Inflammatory macrophage treated with lipopolysaccharide for 4 hours (primary cell): ENCODE results near the gene PRR14.

Experiments used
- DNase-seq: peaks from one replicate; pipeline ENCODE4 v3.0.0-alpha.2; 2020

Gene PRR14

GRCh38 chr16:30660424-30661261, 9.9 kb downstream of the PRR14 start:
- DNase-seq: peak; percentile 85

DNA sequence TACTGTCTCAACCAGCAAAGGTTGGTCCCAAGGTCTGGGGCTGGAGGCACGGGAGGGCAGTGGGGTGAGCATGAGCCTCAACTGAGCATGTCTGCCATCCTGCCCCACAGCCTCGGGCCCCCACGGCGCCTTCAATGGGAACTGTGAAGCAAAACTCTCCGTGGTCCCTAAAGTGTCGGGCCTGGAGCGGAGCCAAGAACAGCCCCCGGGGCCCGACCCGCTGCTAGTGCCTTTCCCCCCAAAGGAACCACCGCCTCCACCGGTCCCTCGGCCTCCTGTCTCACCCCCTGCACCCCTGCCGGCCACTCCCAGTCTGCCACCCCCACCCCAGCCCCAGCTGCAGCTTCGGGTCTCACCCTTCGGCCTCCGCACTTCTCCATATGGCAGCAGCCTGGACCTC, 11.7 kb downstream of the PRR14 start:
- no peak for DNase-seq

- no peak for DNase-seq
Measured at GRCh38 chr16:30663038-30663437, 12.3 kb downstream of the PRR14 start.

DNA sequence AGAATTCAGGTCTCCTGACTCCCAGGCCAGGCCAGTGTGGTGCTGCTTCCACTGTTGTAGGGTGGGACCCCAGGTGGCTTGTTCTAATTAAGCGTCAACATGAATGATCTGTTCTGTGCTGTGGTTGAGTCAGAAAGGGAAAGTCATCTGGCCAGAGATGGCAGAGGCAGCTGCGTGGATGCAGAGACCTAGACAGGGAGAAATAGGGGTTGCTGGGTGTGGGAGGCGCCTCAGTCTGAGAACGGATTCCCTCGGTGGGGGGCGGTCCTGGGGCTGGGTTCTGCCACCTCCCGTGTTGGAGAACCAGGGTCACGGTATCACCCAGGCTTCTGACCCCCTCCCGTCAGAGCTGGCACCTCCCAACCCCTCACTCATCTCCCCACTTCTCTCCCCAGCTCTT, 13.1 kb downstream of the PRR14 start:
- no peak for DNase-seq

- DNase-seq: no peak
Measured at GRCh38 chr16:30664616-30665109, 13.9 kb downstream of the PRR14 start.

GRCh38 chr16:30665155-30665829, 14.5 kb downstream of the PRR14 start:
- no peak for DNase-seq

DNA sequence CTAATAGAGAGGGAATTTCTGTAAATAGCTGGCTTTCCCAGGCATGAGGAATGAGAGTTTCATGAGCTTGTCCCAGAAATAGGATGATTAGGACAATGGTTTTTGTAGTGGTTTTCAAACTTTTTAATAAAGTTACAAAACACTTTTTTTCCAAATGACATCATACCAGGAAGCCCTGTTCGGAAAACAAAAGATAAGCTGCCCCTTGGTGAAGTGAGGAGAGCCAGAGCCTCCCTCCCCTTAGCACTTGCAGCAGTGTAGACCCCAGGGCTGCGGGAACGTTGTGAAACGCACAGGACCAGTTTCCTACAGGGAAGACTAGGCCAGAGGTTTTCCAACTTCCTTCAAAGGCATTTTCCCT, 15.1 kb downstream of the PRR14 start:
- no peak for DNase-seq

DNA sequence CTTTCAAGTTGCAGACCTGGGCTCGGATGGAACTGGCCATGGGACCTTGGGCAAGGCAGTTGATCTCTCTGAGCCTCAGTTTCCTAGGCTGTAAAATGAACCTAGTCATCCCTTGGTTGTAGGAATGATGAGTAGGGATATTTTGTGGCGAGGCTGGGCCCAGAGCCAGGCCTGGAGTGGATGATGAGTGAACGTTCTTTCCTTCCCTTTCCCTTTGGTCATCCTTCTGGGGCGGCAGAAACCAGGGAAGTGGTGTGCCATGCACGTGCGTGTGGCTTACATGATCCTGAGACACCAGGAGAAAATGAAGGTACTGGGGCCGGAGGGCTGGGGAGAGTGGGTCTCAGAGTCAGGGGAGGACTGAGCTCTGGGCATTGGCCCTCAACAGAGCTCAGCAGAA, 15.9 kb downstream of the PRR14 start:
- DNase-seq: no peak

GRCh38 chr16:30667361-30667905, 16.7 kb downstream of the PRR14 start:
- no peak for DNase-seq

DNA sequence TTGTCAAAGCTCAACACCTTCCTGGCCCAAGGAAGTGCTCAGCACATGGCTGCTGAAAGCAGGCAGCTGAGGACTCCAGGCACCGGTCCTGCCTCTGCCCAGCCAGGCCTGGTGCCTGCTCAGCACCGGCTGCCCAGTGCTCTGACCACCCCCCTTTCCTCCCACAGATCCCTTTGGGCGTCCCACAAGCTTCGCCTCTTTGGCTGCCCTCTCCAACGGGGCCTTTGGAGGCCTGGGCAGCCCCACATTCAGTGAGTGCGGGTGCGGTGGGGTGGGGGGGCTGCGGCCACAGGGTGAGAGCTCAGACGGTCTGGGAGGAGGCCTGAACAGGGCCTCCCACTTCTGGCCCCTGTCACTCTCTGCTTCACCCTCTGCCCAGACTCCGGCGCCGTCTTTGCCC, 17.6 kb downstream of the PRR14 start:
- no peak for DNase-seq

- no peak for DNase-seq
Measured at GRCh38 chr16:30669026-30669902, 18.5 kb downstream of the PRR14 start.

DNA sequence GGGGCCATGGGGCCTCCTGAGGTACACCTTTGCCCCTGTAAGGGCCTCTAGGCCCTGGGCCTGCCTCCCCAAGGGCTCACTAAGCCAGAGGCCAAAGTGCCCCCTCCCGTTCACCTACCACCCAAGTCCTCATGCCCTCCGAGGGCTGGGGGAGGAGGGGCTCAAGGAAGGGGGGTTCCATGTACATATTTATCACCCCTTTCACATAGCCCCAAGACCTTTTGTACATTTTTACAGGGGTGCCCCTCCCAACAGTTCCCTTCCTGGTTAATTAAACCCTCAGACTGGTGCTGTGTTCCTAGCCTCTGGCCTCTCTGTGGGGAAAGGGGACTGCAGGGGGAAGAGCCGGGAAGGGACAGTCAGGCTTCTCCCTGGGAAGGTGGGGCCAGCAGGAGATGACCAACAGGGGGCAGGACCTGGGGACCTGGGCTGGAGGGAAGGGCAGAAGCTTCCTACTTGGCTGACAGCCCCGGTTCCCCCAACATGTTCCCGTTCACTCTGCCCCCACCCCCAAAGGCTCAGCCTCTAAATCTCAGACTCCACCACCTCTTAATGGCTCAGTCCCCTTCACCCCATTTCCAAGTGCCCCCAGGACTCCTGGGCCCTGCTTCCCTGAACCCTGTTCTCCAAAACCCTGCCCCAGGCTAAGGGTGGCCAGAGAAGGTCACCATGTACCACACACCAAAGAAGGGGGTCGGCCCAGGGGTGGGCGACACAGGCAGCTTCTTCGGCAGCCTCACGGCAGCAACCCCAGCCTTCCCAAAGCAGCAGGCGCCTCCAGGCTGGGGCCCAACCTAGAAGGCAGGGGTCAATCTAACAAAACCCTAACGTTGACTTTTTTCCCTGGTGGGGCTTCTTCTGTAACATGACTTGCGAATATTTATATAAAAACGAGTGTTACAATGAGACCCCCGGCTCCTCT, 19.4 kb downstream of the PRR14 start:
- no peak for DNase-seq

DNA sequence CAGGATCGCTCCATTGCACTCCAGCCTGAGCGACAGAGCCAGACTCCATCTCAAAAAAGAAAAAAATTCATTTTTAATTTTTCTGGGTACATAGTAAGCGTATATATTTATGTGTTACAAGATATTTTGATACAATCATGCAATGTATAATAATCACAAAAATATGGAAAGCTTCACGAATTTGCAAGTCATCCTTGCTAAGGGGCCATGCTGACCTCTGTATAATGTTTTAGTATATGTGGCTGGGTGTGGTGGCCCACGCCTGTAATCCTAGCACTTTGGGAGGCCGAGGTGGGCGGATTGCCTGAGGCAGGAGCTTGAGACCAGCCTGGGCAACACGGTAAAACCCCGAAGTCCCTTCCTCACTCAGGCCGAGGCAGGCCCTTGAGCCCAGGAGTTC, 24.4 kb downstream of the PRR14 start:
- no peak for DNase-seq

DNA sequence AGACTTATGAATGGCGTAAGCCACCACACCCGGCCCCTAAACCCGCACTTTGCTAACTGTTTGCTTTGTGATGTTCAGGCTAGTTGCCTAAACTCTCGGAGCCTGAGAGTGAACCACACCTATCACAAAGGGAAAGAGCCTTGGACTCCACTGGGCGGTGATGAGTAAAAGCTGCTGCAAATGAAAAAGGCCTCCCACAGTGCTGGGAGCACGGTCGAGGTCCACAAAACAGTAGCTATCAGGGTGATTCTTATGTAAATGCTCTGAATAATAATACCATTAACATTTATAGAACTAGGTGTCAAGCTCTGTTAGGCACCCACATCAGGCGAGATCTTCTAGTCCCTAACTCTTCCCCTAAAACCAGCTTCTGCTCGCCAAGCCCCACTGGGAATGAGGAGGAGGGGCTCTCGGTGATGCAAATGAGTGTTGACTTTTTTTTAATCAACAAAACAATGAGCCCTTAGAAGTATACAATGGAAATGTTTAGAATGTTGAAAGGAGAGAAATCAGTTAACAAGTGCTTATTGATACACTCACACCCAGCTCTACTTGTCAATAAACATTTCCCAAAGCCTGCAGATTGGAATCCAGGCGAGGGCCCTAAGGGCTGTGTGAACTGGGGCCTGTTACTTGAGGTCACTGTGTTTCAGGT, 27.3 kb downstream of the PRR14 start:
- no peak for DNase-seq

DNA sequence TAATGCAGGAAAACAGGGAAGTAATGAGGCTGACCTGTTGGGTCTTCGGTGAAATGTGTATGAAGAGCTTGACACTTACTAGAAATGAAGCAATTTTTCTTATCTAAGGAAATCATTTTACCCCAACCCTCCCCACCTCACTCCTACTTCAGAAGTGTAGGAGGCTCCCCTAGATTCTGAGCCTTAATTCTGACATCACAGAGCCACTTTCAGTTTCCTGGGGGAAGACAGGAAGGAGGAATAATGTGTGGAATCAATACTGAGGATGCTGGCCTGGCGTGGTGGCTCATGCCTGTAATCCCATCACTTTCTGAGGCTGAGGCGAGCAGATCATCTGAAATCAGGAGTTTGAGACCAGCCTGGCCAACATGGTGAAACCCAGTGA, 27.8 kb downstream of the PRR14 start:
- DNase-seq: no peak

- DNase-seq: no peak
Measured at GRCh38 chr16:30680326-30680725, 29.6 kb downstream of the PRR14 start.

GRCh38 chr16:30688701-30689100, 37.9 kb downstream of the PRR14 start:
- no peak for DNase-seq

DNA sequence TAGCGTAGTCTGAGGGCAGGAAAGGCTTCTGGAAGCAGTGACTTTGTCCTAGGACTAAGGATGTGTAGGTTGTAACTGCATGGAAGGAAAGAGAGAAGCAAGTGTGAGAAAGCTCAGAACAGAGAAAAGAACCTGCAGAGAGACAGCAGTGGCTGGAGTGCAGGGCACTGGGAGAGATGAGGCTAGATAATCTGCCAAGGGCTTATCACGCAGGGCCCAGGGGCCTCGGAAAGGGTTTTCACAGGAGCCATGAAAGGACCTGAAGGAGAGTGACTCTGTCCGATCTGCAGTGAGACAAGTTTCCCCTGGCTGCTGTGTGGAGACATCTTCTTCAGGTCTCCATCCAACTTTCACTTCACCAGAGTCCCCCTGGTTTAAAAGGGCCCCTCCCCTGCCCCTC, 41.1 kb downstream of the PRR14 start:
- DNase-seq: no peak

GRCh38 chr16:30692396-30693064, 41.8 kb downstream of the PRR14 start:
- peak; percentile 93 for DNase-seq

- DNase-seq: peak; percentile 10
Measured at GRCh38 chr16:30694926-30695693, 44.4 kb downstream of the PRR14 start.
